Ascending aorta (tissue), 2 donors: ENCODE data around the gene ZACN. TPM values are rescaled to one million over a fixed set of nuclear protein-coding genes. Genes with fewer than 3 reads are reported as not detected.
"Not testable (repeated sequence)": the region's sequence is repeated elsewhere in the genome, so short reads cannot be mapped to it uniquely, and the experiment has no call there.

Experiments used
- DNase-seq, 2 donors: peaks; one replicate each; pipeline ENCODE4 v3.0.0-alpha.2; 2019; ENCODE audit warnings: low spot score in 2 of 2
- H3K27ac ChIP-seq, 2 donors: fragments of 200-600 bp; sonication (generic); one replicate each; pipeline ENCODE4 v1.5.1; 2016 to 2017; ENCODE audit warnings: mild to moderate bottlenecking in 1 of 2
- H3K27me3 ChIP-seq: fragments of 200-600 bp; sonication (generic); one replicate; pipeline ENCODE4 v1.5.1; 2017
- H3K36me3 ChIP-seq, 2 donors: fragments of 200-600 bp; sonication (generic); one replicate each; pipeline ENCODE4 v1.5.1; 2016
- H3K4me1 ChIP-seq, 2 donors: fragments of 200-600 bp; sonication (generic); one replicate each; pipeline ENCODE4 v1.5.1; 2016 to 2017; ENCODE audit warnings: mild to moderate bottlenecking in 1 of 2
- H3K4me3 ChIP-seq, 2 donors: fragments of 200-600 bp; sonication (generic); one replicate each; pipeline ENCODE4 v1.5.1; 2016 to 2017; ENCODE audit warnings: mild to moderate bottlenecking in 1 of 2
- H3K9me3 ChIP-seq, 2 donors: fragments of 200-600 bp; sonication (generic); one replicate each; pipeline ENCODE4 v1.5.1; 2016
- intact Hi-C: fragments of 100-400 bp; cut with DNase I; formaldehyde crosslinking; loops from one replicate; pipeline ENCODE4 v1.15.1; 2023
- total RNA-seq: library from RNA; depleted of rRNA; stranded (reverse); fragments of >200 nt; gene quantifications from one replicate; pipeline ENCODE4 v1.1.0, GENCODE V29; 2016
- TF ChIP-seq, protein P1 (sequence below), 3 experiments: fragments of 200-600 bp in 2 of 3; fragments of 450-650 bp in 1 of 3; sonication (generic) in 2 of 3; IDR thresholded peaks; one replicate each; pipeline ENCODE4 v1.5.1; 2016 to 2019; ENCODE audit warnings: antibody characterized with exemption in 3 of 3, mild to moderate bottlenecking in 1 of 3, moderate library complexity in 1 of 3

ZACN gene
- total RNA-seq, 1 donor from 2014 or later = not detected

GRCh38 chr17:76075364-76076145, 3.4 kb upstream of the ZACN start:
- Histone ChIP-seq H3K27me3 (peaks cover 31% of the 10 kb centered on the region), H3K9me3 (no peaks in the 10 kb centered on the region), H3K27ac (no peak overlapping the region), H3K4me1 (peaks cover 16 to 34% of the 10 kb centered on the region in 2 donors), H3K4me3 (peak overlapping the region in 1 of 2 donors; percentile 30), H3K36me3 (no peaks in the 10 kb centered on the region)
- intact Hi-C loops = no loop called here
- no peak for DNase-seq
- TF ChIP-seq, protein P1, sequence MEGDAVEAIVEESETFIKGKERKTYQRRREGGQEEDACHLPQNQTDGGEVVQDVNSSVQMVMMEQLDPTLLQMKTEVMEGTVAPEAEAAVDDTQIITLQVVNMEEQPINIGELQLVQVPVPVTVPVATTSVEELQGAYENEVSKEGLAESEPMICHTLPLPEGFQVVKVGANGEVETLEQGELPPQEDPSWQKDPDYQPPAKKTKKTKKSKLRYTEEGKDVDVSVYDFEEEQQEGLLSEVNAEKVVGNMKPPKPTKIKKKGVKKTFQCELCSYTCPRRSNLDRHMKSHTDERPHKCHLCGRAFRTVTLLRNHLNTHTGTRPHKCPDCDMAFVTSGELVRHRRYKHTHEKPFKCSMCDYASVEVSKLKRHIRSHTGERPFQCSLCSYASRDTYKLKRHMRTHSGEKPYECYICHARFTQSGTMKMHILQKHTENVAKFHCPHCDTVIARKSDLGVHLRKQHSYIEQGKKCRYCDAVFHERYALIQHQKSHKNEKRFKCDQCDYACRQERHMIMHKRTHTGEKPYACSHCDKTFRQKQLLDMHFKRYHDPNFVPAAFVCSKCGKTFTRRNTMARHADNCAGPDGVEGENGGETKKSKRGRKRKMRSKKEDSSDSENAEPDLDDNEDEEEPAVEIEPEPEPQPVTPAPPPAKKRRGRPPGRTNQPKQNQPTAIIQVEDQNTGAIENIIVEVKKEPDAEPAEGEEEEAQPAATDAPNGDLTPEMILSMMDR (IDR thresholded peaks at IDR 0.05) = no peak

DNA sequence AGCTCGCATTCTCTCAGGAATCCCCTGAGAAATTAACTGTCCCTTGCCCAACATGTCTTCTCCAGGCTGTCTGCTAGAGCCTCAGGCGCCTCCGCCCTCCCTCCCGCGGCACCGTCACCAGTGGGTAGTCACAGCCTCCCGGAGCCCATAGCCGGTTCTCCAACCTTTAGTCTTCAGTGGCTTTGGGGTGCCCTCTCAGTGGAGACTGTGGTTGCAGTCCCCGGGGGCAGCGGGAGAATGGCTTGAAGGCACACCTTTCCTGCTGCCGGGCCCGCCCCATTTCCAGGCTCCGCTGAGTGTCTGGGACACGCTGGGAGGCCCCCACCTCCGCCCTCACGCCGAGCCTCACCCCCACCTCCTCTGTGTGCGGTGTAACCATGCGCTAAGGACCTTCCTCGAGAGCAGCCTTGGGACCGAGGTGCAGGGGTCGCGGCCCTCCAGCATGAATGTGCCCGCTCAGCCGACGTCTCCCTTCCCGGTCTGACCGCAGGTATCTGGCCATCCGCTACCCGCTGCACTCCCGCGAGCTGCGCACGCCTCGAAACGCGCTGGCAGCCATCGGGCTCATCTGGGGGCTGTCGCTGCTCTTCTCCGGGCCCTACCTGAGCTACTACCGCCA, 2.7 kb upstream of the ZACN start:
- Histone ChIP-seq H3K36me3 (no peaks in the 10 kb centered on the region), H3K4me3 (peak overlapping the region in 1 of 2 donors; percentile 30), H3K9me3 (no peaks in the 10 kb centered on the region), H3K27me3 (peaks cover 31% of the 10 kb centered on the region), H3K4me1 (peaks cover 9 to 27% of the 10 kb centered on the region in 2 donors), H3K27ac (no peak overlapping the region)
- intact Hi-C loops = no loop called here
- no peak for DNase-seq
- TF ChIP-seq, protein P1 (IDR thresholded peaks at IDR 0.05) = no peak

DNA sequence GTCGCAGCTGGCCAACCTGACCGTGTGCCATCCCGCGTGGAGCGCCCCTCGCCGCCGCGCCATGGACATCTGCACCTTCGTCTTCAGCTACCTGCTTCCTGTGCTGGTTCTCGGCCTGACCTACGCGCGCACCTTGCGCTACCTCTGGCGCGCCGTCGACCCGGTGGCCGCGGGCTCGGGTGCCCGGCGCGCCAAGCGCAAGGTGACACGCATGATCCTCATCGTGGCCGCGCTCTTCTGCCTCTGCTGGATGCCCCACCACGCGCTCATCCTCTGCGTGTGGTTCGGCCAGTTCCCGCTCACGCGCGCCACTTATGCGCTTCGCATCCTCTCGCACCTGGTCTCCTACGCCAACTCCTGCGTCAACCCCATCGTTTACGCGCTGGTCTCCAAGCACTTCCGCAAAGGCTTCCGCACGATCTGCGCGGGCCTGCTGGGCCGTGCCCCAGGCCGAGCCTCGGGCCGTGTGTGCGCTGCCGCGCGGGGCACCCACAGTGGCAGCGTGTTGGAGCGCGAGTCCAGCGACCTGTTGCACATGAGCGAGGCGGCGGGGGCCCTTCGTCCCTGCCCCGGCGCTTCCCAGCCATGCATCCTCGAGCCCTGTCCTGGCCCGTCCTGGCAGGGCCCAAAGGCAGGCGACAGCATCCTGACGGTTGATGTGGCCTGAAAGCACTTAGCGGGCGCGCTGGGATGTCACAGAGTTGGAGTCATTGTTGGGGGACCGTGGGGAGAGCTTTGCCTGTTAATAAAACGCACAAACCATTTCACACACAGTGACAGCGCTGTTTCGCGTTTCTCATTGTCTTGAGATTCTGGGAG, 2.0 kb upstream of the ZACN start:
- TF ChIP-seq, protein P1 (IDR thresholded peaks at IDR 0.05) = no peak
- Histone ChIP-seq H3K9me3 (no peaks in the 10 kb centered on the region), H3K27me3 (peaks cover 31% of the 10 kb centered on the region), H3K4me3 (no peak overlapping the region), H3K27ac (no peak overlapping the region), H3K4me1 (peaks cover 7 to 23% of the 10 kb centered on the region in 2 donors), H3K36me3 (no peaks in the 10 kb centered on the region)
- DNase-seq = no peak
- intact Hi-C loops = no loop called here

DNA sequence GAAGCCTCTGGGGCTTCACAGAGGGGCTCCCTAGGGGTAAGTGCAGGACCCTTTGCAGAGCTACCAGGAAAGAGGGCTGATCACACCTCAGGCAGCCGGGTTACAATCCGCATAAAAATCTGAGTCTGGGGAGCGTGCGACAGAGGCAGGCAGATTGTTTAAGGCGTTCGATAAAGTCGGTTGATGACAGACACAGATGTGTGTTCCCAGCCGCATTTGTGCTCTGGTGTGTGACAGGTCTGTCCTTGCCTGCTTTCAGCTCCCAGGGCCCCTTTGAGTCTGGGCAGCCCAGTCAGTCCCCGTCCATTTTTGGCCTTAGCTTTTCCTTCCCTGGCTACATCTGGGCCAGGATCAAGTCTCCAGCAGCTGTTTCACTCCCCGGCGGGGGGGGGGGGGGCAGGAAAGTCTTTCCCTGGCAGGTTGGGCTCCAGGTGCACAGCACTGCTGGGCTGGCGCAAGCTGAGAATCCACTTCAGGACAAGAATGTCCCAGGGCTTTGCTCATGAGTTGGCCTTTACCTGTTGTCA, 1.3 kb upstream of the ZACN start:
- peaks cover 7 to 23% of the 10 kb centered on the region in 2 donors for H3K4me1 ChIP-seq

DNA sequence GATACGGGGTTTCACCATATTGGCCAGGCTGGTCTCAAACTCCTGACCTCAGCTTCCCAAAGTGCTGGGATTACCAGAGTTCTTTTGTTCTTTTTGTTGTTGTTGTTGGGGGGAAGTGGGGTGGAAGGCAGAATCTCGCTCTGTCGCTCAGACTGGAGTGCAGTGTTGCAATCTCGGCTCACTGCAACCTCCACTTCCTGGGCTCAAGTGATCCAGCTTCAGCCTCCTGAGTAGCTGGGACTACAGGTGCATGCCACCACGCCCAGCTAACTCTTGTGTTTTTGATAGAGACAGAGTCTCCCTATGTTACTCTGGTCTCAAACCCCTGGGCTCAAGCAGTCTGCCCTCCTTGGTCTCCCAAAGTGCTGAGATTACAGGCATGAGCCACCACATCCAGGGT, 612 bp upstream of the ZACN start:
- H3K36me3 ChIP-seq, intact Hi-C loops, DNase-seq, H3K4me3 ChIP-seq, H3K27ac ChIP-seq, H3K9me3 ChIP-seq: not testable (repeated sequence)
- Histone ChIP-seq H3K4me1 (peaks cover 4 to 18% of the 10 kb centered on the region in 2 donors), H3K27me3 (peaks cover 31% of the 10 kb centered on the region)

More for the DNA sequence above, 1.3 kb upstream of the ZACN start:
- Histone ChIP-seq H3K4me3 (no peak overlapping the region), H3K9me3 (no peaks in the 10 kb centered on the region), H3K36me3 (no peaks in the 10 kb centered on the region), H3K27me3 (peaks cover 31% of the 10 kb centered on the region), H3K27ac (no peak overlapping the region)
- intact Hi-C loops = no loop called here
- TF ChIP-seq, protein P1 (IDR thresholded peaks at IDR 0.05) = no peak
- no peak for DNase-seq
